ENCODE measurements around the gene NDUFB6.
"Not testable (repeated sequence)": the region's sequence is repeated elsewhere in the genome, so short reads cannot be mapped to it uniquely, and the experiment has no call there.

The NDUFB6 gene

DNA sequence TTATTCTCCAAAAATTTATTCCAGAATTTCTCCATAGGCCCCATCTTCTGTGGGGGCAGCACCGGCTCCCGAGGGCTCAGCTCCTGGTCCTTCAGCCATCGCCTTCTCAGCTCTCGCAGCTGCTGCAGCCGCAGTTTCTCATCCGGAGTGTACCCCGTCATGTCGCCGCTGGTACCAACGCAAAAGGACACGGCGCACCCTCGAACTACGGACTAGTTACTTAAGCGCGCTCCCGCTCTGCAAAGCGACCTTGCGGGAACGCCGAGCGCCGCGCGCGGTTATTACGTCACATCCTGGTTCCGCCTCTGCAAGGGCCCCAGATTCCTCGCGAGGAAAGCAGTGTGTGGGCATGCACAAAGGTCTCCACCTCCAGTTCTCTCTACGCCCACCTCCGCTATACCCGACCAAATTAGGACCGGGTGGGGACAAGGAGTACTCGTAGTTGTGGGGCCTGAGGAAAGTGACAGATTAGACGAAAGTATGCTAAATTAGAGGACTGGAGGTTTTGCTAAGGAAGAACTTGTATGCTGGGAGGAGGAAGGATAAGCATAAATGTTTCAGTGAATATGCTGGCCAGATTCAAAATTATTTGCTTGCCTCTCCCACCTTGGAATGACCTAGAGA is at the start of gene NDUFB6:
Gene NDUFB6, minus strand, starts transcription at position 260 of the 624 bp plus-strand sequence. Its CDS starts 99 bp downstream, at position 161.
- peak; percentile 98 for DNase-seq

DNA sequence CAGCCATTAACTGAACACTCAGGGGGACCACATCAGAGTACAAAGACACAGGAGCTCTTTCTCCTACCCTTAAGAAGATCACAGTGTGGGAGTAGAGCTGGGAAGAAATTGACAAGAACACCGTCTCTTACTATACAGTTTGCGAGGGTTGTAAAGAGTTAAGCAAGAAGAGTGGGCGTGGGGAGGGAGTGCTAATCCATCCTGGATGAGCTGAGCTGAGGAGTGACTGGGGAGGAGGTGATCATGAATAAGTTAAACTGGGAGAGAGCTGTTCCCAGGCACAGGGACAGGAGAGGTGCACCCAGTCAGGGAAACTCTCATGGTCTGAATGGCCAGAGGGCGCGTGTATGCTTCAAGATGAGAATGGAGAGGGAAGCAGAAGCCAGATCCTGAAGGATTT is 45.3 kb upstream of the NDUFB6 start:
- no peak for DNase-seq

DNA sequence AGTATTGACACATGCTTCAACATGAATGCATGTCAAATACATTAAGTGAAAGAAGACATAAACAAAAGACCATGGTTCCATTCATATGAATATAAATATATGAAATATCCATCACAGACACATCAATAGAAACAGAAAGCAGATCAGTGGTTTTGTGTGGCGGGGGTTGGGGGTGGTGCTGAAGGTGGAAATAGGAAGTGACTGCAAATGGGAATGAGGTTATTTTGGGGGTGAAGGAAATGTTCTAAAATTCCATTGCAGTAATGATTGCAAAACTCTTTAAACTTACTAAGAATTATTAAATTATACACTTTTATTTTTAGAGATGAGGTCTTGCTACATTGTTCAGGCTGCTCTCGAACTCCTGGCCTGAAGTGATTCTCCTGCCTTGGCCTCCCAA is 33.9 kb upstream of the NDUFB6 start:
- DNase-seq: no peak

DNA sequence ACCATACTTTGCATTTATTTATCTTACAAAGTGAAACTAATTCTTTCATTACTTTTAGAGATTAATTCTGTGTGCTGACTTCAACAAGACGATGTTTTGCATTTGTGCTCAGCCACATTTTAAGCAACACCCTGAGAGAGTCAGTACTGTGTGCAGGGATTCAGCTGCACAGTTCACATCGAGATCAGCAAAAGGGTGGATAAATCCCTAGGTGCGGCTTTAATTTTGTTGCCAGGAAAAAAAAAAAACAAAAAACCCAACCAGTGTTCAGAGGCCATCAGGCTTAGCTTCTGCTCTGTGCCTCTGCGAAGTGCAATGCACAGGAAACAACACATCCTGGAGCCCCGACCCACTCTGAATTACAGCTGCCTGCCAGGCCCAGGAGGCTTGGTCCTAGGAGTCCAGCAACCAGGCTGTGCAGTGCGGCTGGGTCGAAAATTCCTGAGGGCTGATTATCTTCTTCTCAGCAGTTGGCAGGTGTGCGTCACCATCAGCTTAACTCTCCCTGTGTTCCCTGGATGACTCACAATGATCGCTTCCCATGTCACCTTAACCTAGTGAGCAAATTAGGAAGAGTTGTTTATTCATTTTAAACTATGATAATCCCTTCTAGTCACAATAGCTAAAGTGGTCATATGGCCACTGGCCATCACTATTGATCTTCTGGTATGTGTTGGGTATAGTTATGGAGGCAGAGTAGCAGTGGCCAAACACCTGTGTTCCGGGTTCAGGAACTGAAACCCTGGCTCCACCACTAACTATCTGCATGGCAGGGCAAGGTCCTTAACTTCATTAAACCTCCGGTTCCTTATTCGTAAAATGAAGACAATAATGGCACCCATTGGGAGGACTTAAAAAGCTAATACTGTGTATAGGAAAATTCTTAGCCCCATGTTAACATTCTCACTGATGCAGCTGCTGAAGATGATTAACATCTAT is 31.2 kb upstream of the NDUFB6 start:
- no peak for DNase-seq

DNA sequence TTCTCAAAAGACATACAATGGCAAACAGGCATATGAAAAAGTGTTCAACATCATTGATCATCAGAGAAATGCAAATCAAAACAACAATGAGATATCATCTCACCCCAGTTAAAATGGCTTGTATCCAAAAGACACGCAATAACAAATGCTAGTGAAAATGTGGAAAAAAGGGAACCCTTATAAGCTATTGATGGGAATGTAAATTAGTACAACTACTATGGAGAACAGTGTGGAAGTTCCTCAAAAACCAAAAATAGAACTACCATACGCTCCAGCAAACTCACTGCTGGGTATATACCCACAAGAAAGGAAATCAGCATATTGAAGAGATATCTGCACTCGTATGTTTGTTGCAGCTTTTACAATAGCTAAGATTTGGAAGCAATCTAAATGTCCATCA is 26.1 kb upstream of the NDUFB6 start:
- DNase-seq: not testable (repeated sequence)

DNA sequence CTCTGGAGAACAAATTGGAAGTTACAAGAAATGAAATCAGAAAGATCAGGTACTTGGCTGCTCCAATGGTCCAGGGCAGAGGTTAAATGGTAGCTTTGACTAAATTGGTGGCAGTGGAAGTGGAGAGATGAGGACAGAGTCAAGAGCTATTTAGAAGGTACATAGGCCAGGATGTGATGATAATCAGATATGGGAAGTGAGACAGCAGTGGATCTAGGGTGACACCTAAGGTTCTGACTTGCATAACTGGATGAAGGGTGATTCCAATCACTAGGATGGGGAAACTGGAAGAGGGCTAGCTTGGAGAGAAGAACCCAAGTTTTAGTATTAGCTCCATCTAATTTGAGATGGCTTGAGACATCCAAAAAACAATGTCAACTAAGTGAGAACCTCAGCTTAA is 24.0 kb upstream of the NDUFB6 start:
- no peak for DNase-seq

DNA sequence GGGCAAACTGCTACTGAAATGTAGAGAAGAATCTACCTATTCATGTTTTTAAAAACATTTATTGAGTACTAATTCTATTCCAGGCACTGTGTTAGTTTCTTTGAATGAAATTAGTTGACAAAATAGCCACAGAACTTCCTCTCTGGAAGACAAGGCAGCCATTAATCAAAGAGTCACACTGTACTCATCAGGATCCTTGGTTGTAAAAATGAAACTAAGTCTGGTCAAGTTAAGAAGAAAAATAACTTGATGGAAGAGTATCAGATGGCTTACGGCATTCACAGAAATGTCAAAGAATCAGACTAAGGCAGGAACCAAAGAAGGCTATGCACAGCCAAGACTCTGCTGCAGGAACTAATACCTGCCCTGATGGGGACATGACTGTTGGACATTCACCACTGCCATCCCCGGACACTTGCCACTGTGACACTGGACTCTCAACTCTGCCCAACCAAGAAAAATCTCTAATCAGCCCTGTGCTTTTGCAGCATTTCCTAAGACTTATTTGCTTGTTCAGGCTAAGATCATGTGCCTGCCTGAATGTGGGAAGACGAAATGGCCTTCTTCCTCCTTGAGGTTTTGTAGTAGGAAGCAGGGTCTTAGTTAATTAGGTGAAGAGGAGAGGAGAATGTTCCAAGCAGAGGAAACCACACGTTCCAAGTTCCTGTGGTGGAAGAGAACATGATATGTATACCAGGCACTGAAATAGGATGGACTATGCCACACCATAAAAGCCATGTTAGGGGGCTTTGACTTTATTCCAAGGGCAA is 23.3 kb upstream of the NDUFB6 start:
- no peak for DNase-seq

DNA sequence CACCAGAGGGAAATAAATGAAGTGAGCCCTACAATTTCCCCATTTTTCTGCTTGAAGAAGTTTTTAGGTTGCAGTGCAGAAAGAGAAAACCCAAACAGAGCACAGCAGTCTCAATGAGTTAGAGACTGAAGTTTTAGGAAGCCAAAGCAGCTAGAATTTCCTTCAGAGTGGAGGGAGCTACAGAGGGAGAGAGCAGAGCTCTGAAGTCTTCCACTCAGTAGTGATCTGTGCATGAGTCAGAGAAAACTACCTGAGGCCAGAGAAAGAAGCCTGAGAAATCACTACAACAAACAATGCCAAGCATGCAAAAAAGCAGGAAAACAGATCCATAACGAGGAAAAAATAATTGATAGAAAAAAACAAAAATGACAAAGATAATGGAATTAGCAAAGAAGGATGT is 17.9 kb upstream of the NDUFB6 start:
- DNase-seq: no peak

DNA sequence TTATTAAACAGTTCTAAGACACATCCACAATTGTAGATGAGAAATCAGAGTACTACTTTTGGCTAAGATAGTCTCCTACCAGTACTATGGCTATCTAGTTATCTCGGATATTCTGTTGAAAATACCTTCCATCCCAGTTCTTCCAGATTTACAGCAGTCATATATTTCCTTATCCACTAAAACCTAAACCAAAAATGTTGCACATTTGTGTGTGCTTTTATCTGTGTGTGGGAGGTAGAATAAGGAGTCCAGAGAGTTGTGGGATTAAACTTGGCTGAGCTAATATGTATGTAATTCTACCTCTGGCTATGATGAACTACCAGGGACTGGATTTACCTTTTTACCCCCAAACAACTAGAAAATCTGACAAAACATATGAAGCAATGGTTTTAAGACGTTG is 17.5 kb upstream of the NDUFB6 start:
- DNase-seq: no peak

DNA sequence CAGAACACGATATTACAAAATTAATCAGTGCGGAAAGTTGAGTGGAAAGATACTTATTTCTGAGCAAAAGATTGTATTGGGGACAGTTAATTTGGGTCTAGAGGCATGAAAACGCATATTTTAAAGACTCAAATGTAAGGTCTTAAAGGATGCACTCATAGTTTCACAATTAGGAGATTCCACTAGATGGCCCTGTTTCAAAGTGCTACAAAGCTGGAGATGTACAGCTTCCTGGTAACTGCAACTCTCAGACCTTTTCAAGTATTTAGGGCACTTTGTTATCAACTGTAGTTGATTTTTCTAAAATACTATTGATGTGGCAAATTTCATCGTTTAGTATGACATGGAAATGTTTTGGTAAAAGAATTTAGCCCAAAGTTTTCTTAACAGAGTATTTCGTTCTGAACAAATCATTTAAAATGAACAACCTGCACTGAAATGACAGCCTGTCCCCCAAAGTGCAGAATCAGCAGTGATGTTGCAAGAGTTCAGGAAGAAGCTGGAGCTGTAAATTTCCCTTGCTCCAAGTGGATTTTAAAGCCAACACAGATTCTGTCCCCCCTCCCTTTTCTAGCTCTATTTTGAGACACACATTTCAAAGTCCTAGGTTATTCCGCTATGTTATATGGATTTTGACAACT is 16.2 kb upstream of the NDUFB6 start:
- DNase-seq: peak; percentile 67

DNA sequence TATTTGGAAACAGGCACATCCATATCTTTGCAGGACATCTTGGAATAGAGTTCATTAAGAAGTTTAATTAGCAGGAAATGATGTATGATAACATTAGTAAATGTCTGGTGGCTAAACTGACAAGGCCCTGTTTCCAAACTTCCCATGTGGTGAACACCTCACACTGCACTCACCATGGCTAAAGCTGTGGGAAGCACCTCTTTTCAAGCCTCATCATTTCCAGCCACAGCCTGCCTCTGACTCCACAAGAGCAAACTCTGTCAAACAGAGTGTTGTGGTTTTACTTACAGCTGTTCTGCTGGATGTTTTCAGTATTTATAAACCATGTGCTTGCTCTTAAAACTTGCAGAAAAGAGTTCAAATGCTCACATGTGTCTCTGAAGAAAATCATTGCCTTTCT is 14.9 kb upstream of the NDUFB6 start:
- no peak for DNase-seq

DNA sequence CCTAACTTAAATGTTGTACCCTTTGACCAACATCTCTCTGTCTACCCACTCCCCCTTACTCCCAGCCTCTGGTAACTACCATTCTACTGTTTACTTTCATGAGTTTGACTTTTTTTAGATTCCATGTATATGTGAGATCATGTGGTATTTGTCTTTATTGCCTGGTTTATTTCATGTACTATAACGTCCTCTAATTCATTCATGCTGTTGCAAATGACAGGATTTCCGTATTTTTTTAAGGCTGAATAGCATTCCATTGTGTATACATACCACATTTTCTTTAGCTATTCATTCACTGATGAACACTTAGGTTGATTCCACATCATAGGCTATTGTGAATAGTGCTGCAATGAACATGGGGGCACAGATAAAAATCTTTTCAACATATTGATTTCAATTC is 11.8 kb upstream of the NDUFB6 start:
- no peak for DNase-seq

DNA sequence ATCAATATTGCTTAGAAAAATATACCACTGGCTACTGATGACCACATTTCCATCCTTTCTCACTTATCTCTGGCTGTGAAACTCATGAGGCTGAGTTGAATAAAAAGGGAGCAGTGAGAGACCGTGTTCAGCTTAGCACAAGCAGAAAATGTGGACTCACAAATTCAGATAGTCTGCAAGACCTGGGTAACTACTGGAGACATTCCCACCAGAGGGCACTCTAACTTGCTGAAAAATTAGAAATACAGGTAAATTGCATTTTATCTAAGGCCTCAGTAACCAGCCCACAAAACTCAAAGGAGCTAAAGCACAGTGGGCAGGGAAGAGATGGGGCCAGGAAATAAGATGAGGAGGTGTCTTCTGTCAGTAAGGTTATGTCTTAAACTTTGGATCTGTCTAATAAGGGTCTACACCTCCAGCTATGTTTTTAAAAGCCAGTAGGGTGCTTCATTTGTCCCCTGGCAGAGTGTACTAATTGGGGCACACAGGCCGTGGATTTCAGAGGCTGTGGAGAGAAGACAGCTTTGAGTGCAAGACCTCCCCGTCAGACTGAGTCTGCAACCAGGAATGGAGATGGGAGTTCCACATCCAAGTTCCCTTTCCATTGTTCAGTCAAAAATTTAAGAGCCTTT is 8.7 kb upstream of the NDUFB6 start:
- peak; percentile 77 for DNase-seq

DNA sequence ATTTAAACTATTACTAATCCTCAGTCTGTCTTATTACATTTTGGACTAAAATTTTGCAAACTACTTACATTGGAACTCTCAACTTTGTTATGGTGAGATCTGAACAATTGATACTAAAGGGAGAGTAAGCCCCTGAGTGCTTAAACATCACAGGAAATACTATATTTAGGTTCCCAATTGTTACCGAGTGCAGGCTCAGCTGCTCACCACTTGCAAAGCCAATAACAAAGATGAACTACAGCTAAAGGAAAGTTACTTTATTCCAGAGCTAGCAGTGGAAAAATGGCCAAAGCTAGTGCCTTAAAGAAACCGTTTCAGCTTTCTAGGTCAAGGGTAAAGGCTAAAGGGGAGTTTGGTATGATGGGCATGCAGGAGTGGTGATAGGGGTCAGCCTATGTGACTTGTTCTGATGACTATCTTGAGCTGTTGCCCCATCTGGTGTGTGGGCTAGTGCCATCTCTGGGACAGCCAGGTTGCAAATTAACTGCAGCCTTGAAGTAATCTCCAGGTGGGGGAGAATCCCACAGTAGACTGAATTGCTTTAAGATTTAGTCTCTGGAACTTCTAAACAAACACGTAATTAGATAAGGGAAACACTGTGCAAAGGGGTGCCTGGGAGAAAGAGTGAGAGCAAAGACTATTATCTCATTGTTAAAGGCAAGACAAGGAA is 7.8 kb upstream of the NDUFB6 start:
- DNase-seq: no peak

DNA sequence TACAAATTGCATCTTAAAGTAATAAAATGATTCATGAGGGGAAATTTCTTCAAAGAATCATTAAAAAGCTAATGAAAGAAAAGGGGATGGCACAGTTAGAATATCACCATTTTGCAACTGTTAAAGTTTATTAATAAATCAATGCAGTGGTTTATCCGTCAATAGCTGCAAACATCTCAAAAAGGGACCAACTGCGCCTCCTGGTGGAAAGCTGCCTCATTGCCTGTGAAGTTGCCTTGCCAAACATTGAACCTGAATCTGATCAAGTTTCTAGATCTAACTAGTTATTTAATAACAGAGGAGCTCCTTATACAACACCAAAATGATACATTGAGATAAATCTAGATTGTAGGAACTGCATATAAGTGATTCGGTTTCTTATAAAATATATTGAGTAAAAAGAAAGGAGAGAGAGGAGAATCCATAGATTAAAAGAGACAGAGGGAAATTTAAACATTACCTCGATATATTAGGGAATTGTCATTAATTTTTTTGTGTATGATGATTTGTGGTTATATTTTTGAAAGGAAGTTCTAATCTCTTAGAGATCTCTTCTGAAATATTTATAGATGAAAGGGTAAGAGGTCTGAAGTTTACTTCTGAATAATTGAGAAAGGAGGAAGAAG is 6.9 kb upstream of the NDUFB6 start:
- DNase-seq: peak; percentile 80

DNA sequence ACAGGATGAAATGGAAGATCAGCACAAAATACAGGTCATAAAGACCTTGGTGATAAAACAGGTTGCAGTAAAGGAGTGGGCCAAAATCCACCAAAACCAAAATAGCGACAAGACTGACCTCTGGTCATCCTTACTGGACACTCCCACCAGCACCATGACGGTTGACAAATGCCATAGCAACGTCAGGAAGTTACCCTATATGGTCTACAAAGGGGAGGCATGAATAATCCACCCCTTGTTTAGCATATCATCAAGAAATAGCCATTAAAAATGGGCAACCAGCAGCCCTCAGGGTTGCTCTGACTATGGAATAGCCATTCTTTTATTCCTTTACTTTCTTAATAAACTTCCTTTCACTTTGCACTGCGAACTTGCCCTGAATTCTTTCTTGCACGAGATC is 6.0 kb upstream of the NDUFB6 start:
- DNase-seq: no peak

DNA sequence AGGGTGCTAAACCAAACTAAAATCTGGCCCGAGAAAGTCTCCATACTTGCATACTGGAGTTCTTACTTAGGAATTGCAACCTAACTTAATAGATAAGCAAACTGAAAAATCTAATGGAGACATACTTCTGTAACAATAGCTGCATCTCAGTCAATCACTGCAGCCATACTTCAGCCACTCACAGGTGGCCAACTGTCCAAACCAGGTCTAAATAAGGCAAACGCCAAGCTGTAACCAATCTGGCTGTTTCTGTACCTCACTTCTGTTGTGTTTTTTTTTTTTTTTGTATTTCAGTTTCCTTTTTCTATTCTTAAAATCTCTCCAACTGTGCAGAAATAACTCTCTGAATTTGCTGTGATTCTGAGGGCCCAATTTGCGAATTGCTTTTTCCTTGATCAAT is 4.4 kb upstream of the NDUFB6 start:
- no peak for DNase-seq

DNA sequence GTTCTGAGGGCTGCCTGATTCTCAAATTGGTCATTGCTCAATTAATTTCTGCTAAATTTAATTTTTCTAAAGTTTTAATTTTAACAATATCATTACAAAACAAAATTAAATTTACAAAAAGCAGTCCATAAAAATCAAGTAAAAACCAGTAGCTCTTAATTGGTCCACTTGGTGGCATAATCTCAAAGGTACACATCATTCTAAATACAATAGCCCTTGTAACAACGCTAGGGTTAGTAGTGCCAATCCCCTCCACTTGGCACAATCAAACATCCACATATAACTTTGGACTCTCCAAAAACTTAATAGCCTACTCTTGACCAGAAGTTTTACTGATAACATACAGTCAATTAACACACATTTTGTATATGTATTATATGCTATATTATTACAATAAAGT is 1.9 kb upstream of the NDUFB6 start:
- DNase-seq: peak; percentile 46

DNA sequence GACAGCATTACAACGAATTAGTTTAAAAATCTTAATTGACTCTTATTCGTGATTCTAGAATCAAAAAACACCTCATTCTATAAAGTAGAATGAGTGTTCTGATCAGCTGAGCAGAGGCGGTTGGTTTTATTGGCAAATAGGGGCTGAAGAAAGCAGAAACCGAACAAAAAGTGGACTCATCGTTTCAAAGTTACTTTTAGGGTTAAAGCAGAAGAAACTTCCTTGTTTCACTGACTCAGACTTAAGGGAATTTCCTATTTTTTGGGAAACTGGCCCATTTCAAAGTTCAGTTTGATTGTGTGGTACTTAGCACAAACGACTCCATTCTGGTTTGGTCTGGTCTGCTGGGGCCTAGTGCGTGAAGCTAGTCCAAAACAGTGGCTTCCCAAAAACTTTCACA is 862 bp upstream of the NDUFB6 start:
- DNase-seq: no peak

DNA sequence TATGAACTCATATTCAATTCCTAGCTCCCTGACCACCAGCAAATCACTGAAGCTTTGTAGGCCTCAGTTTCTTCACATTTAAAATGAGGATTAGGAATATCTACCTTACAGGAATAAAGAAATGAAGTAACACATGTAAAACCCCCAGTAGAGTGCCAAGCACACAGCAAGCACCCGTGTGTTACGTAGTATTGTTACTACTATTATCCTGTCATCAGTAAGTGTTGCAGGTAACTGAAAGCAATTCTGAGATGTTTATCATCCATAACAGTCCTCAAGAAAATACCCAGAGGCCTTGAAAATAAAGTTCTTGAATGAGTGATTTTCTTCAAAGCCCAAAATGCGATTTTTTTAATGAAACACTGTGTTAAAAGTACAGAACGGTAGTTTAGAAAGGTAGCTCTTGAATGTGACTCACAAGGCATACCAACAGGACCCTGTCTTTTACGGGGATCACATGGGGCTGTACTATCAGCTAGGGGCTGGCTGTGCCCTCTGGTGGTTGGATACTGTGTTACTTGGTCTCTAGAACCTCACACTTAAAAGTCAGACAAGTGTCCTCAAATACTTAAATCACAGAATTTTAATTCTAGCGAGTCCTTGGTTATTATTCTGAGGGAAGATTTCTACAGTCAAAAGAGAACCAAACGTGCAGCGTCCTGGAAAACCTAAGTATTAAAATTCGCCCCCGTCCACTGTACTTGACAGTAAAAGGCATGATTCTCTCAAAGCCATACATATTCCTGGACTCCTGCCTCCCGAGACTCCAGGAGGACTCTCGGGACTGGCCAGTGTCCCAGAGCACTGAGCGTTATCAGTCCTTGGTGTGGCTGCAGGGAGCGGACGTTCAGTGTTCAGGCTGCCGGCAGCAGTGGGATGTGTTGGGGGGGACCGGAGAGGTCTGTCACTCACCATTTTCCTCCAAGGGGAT is 725 bp downstream of the NDUFB6 start:
- DNase-seq: peak; percentile 95

Measured in hematopoietic multipotent progenitor cell treated with erythropoietin and hydrocortisone succinate and interleukin-3 and kit ligand, for 4 days (in vitro differentiated cells).